ENCODE results near the gene AATF.

Gene AATF

GRCh38 chr17:36929851-36930582, 18.7 kb upstream of the AATF start:
- H3K27ac ChIP-seq, result no peak overlapping the region
- H3K4me3 ChIP-seq, result no peak overlapping the region

GRCh38 chr17:36930583-36930900, 18.2 kb upstream of the AATF start:
- H3K4me3 ChIP-seq, result no peak overlapping the region

DNA sequence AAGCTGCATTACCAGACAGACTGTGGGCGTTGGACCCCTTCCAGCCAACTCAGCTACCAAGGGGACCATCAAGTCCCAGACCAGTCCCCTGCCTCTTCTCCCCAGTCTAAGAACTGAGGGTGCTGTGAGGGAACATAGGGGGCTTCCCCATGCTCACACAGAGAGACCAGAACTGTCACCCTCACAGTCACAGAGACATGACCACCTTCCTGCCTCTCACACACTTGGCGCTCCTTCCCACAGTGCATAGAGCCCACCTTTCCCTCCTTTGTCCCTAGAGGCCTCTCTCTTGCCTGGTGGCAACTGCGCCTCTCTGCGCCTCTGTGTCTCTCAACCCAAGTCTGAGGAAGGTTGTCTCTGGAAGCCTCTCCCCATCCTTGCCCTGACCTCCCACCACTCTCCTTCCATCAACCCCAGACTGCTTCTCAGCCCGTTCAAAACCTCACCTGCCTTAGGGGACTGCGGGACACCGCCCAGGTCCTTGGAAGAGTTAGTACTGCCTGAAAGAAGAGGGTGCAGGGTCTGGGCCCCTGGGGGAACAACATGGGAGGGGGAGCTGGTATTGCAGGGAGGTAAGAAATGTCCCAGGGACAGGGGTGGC, 17.6 kb upstream of the AATF start:
- no peak overlapping the region for H3K27ac ChIP-seq

More at GRCh38 chr17:36930583-36930900, 18.2 kb upstream of the AATF start:
- no peak overlapping the region for H3K27ac ChIP-seq

GRCh38 chr17:36931697-36932382, 16.9 kb upstream of the AATF start:
- no peak overlapping the region for H3K27ac ChIP-seq
- H3K4me3 ChIP-seq, result no peak overlapping the region

More for the DNA sequence above, 17.6 kb upstream of the AATF start:
- no peak overlapping the region for H3K4me3 ChIP-seq

GRCh38 chr17:36932383-36932693, 16.4 kb upstream of the AATF start:
- H3K4me3 ChIP-seq, result no peak overlapping the region
- no peak overlapping the region for H3K27ac ChIP-seq

GRCh38 chr17:36932694-36933511, 15.9 kb upstream of the AATF start:
- Histone ChIP-seq H3K4me3 (no peak overlapping the region), H3K27ac (no peak overlapping the region)

- no peak overlapping the region for H3K4me3 ChIP-seq
- H3K27ac ChIP-seq, result no peak overlapping the region
Observed at GRCh38 chr17:36933512-36934143, 15.1 kb upstream of the AATF start.

DNA sequence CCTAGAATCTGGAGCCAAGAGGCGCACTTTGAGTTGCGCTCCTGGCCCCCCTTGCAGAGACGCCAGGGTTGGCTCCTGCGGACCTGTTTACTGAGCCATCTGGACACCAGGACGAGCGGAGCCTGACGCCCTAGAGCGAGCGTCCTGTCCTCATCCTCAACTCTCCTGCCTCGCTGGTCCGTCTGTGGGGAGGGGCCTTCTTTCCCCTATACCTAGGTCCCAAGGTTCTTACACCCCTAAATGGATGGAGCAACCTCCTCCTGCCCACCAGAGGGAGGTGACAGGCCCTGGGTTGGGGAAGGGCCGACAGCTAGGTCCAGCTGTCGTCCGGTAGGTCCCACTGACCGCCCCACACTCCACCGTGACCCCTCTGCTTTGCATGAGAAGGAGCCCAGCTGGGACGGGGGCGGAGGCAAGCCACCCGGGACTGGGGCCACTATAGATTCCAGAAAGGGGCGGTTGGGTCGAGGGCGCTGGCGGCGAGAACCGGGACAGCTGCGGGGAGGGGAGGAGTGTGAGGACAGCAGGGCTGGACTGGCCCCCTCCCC, 14.5 kb upstream of the AATF start:
- Histone ChIP-seq H3K27ac (no peak overlapping the region), H3K4me3 (no peak overlapping the region)

DNA sequence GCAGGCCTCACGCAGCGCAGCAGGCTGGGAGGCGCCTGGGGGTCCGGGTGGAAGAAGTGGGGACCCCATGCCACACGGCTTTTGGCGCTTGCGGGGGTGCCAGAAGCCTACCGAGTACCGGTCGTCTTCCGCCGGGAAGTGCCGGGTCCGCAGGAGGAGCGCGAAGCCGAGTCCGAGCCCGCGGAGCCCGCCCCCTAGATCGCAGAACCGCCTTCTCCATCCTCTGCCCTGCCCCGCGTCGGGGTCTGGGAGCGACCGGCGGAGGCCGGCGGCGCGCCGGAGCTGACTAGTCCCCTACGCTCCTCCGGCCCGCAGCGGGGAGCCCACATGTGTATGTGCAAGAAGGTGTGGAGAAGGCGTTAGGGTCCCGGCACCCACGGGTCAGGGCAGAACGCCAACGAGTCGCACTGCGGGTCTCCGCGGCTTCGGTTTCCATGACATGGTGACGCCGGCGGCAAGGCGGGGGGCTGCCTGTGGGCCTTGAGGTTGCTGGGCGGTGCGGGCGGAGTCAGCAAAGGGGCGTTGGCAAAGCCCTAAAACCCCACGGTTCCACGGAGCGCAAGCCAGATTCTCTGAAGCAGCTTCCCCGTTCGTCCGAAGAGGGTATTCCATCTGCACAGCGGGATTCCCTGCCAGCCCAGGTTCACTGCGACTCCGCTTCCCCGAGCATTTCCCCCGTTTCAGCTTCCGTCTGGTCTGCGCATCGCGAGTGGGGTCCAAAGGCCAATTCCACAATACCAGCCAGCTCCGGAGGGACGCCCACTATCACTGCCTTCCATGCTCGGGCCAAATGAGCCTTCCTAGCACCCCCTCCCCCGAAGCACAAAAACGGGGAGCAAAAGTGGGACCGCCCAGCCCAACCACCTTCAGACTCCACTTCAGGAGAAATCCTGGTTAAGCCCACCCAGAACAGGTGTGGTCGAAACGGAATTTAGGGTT, 13.8 kb upstream of the AATF start:
- Histone ChIP-seq H3K4me3 (no peak overlapping the region), H3K27ac (no peak overlapping the region)

- H3K4me3 ChIP-seq, result peak overlapping the region in 1 of 7 experiments; percentile 0
Observed at GRCh38 chr17:36935671-36936454, 12.9 kb upstream of the AATF start.

GRCh38 chr17:36936455-36937000, 12.2 kb upstream of the AATF start:
- Histone ChIP-seq H3K4me3 (peak overlapping the region in 1 of 7 experiments; percentile 0), H3K27ac (no peak overlapping the region)

More at GRCh38 chr17:36935671-36936454, 12.9 kb upstream of the AATF start:
- H3K27ac ChIP-seq, result no peak overlapping the region

DNA sequence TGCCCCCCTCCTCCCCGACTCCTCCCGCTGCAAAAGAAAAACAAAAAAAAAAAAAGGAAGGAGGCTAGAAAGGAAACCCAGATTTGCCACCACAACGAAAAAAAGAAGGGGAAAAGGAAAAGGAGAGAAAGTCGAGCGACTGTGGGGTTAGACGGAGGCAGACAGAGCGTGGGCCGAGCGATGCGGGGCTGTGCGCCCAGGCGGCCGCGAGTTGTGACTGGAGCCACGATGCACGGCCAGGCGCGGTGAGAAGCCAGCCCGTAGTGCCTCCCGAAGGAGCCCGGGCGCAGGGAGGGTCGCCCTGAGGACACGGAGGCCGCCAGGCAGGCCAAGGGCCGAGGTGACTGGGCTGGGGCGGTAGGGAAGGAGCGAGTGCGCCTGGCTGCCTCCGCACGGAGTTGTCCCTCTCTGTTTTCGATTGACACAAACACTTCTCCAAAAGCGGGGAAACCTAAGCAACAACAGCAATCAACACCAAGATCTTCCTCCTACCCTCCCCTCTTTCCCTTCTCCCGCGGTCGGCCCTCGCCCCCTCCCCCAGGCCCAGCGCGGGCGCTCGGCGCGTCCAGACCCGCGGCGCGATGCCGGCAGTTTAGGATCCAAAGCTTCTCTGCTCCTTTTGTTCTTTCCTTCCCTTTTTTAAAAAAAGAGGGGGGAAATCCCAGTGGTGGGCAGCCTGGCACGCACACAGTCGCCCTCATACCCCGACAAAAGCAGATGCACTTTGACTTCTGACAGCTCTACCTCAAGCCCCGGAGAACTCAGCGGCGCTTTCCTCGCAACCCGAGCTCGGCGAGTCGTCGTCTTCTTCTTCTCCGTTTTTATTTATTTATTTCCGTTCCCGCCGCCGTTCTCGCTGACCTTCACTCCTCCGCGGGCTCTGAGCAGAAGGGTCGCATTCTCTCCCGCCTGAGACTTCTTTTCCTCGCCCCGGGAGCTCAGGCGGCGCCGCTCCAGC, 11.5 kb upstream of the AATF start, which contains the start of gene LHX1:
TSS of gene LHX1 (plus strand) at position 475 of the 958 bp plus-strand sequence. CDS start 723 bp downstream, outside the sequence.
- peak within 1 kb of the TSS in 4 of 7 experiments; percentile 0 to 21 (median 4) for H3K4me3 ChIP-seq
- no peak within 1 kb of the TSS for H3K27ac ChIP-seq

GRCh38 chr17:36937959-36938565, 10.7 kb upstream of the AATF start:
- Histone ChIP-seq H3K4me3 (no peak overlapping the region), H3K27ac (no peak overlapping the region)

DNA sequence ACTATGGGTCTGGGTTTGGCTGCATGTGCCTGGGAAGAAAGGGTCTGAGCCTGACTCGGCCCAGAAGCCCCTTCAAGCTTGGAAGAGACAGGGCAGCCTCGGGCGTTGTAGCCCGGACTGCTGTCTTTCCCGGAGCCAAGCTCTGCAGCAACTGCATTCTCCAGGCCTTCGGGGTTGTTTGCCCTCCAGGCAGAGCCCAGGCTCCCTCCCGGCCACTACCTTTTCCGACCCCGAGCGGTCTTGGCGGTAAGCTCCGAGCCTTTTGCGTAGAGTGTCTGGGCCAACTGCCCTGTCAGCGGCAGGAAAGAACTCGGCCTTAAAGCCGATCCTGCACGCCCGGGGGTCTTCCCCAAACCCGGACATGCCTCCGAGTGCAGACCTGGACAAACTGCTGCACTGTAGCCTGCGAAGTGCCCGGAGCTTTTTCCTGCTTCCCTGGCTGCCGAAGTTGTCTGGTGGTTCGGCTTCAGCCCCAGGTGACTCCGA, 10.1 kb upstream of the AATF start:
- Histone ChIP-seq H3K27ac (no peak overlapping the region), H3K4me3 (no peak overlapping the region)

- H3K27ac ChIP-seq, result no peak overlapping the region
- no peak overlapping the region for H3K4me3 ChIP-seq
Observed at GRCh38 chr17:36939052-36939801, 9.5 kb upstream of the AATF start.
